Kidney (tissue), 14 donors: ENCODE data around the gene AP2A2. TPM values are rescaled to one million over a fixed set of nuclear protein-coding genes. Genes with fewer than 3 reads are reported as not detected.

ENCODE experiments used
- DNase-seq, 5 donors: peaks; one replicate each; pipeline ENCODE4 v3.0.0-alpha.2; 2013 to 2020
- FAIRE-seq: peaks from 2 replicates; lab custom pipeline; 2012; peaks lifted over from hg19 to GRCh38; lab: Jason Lieb, UNC
- H3K27ac ChIP-seq, 2 donors: one replicate each; pipeline ENCODE4 v1.7.0; 2013; ENCODE audit warnings: low read depth in 2 of 2, low read length in 2 of 2, inconsistent platforms in 1 of 2
- H3K27me3 ChIP-seq: one replicate; pipeline ENCODE4 v1.7.1; 2013; ENCODE audit warnings: low read length, inconsistent platforms; ENCODE audit not compliant: control insufficient read depth, insufficient read depth
- H3K36me3 ChIP-seq, 3 donors: one replicate each; pipeline versions ENCODE4 v1.7.0 to v1.7.1; 2013; ENCODE audit warnings: low read length in 3 of 3, control low read depth in 1 of 3, inconsistent platforms in 1 of 3; ENCODE audit not compliant: insufficient read depth in 3 of 3, control insufficient read depth in 2 of 3
- H3K4me1 ChIP-seq, 3 donors: one replicate each; pipeline versions ENCODE4 v1.7.0 to v1.7.1; 2013; ENCODE audit warnings: low read length in 3 of 3, inconsistent platforms in 1 of 3, low read depth in 1 of 3; ENCODE audit not compliant: control insufficient read depth in 2 of 3, insufficient read depth in 2 of 3
- H3K4me3 ChIP-seq, 3 donors: one replicate each; pipeline versions ENCODE4 v1.7.0 to v1.8.1; 2013; ENCODE audit warnings: low read length in 3 of 3, control low read depth in 1 of 3, inconsistent platforms in 1 of 3
- H3K9ac ChIP-seq, 3 donors: one replicate each; pipeline versions ENCODE4 v1.7.0 to v1.7.1; 2013; ENCODE audit warnings: low read length in 3 of 3, control low read depth in 1 of 3, inconsistent platforms in 1 of 3
- H3K9me3 ChIP-seq, 3 donors: one replicate each; pipeline versions ENCODE4 v1.7.0 to v1.7.1; 2013; ENCODE audit warnings: low read length in 3 of 3, control low read depth in 1 of 3, inconsistent platforms in 1 of 3; ENCODE audit not compliant: control insufficient read depth in 2 of 3, insufficient read depth in 1 of 3
- intact Hi-C: fragments of 100-400 bp; cut with DNase I; formaldehyde crosslinking; loops from one replicate; pipeline ENCODE4 v1.11.1; 2022
- polyA plus RNA-seq: library from polyadenylated mRNA; stranded (reverse); fragments of 350-450 nt; fragmentation: Illumina TruSeq; extraction: RNeasy Lipid Tissue Mini Kit (QIAGEN cat#74804); gene quantifications from one replicate; pipeline ENCODE4 v1.2.3, GENCODE V29; 2014; ENCODE audit warnings: low read depth, low replicate concordance; ENCODE audit not compliant: insufficient read depth
- total RNA-seq: library from RNA; stranded (reverse); fragmentation: NEBNext Ultra II Directional; extraction: Animal tissue kit (Norgen Biotek cat#: 25700); gene quantifications from one replicate; pipeline ENCODE4 v1.2.1, GENCODE V29; 2021
- TF ChIP-seq, protein P1 (sequence below): IDR thresholded peaks from 3 replicates; pipeline ENCODE4 v1.5.1; 2012; ENCODE audit warnings: mild to moderate bottlenecking, moderate library complexity, borderline replicate concordance; ENCODE audit not compliant: insufficient read depth; ENCODE audit errors: extremely low read depth
- donor health status: control.
- donor health status: control.
- donor health status: control.
- donor health status: control.
- donor health status: control.
- donor health status: DM: yes; HTN: yes; CAD: no.
- donor health status: Normal renal cell carcinoma (clear cell type).

Gene AP2A2
- total and polyA plus RNA-seq, 2 donors from 2014 or later: 76.5 to 144 TPM

DNA sequence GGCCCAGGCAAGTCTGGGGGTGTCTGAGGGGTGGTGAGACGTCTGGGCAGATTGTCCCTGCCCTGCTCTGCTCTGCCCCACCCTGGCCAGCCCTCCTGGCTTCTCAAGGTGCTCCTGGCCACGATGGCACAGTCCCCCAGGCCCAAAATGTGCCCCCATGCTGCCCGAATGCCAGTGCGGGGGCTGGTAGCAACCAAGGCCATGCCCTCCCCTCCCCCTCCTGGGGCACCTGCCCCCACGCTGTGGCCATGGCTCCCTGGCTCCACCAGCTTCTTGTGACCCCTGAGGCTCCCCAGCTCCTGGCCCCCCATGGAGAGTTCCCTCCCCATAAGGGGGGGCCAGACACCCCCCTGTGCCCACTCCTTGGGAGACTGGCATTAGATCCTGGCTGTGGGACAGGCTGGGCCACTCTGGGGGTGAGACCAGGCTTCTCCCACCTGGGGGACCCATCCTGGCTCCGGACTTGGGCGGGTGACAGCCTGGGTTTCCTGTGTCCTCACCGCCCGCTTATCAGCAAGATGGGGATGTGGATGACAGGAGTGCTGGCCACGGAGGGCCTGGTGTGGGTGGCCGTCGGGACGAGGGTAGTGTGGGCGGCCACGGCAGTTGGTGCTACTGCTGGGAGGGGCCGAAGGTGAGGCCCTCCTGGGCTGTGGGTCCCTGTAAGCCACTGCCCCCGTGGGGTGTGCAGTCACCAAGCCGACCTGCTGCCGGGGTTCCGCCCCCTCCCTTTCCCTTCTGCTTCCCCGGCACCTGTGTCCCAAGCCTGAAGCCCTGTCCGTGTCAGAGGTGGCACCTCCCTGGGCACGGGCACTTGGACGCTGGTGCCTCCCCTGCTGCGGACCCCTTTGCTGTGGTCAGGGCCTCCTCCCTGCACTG lies 126.7 kb downstream of the AP2A2 start:
- Histone ChIP-seq H3K36me3 (no peaks in the 10 kb centered on the region), H3K9ac (no peak overlapping the region), H3K27ac (no peak overlapping the region), H3K9me3 (no peaks in the 10 kb centered on the region), H3K4me3 (no peak overlapping the region), H3K27me3 (no peaks in the 10 kb centered on the region), H3K4me1 (peaks cover 0 to 2% (median 0%) of the 10 kb centered on the region in 3 donors)
- FAIRE-seq: no peak
- intact Hi-C loops: no loop called here
- TF ChIP-seq, protein P1, sequence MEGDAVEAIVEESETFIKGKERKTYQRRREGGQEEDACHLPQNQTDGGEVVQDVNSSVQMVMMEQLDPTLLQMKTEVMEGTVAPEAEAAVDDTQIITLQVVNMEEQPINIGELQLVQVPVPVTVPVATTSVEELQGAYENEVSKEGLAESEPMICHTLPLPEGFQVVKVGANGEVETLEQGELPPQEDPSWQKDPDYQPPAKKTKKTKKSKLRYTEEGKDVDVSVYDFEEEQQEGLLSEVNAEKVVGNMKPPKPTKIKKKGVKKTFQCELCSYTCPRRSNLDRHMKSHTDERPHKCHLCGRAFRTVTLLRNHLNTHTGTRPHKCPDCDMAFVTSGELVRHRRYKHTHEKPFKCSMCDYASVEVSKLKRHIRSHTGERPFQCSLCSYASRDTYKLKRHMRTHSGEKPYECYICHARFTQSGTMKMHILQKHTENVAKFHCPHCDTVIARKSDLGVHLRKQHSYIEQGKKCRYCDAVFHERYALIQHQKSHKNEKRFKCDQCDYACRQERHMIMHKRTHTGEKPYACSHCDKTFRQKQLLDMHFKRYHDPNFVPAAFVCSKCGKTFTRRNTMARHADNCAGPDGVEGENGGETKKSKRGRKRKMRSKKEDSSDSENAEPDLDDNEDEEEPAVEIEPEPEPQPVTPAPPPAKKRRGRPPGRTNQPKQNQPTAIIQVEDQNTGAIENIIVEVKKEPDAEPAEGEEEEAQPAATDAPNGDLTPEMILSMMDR: no peak
- DNase-seq: peak in 2 of 5 donors; percentile 57 to 73

DNA sequence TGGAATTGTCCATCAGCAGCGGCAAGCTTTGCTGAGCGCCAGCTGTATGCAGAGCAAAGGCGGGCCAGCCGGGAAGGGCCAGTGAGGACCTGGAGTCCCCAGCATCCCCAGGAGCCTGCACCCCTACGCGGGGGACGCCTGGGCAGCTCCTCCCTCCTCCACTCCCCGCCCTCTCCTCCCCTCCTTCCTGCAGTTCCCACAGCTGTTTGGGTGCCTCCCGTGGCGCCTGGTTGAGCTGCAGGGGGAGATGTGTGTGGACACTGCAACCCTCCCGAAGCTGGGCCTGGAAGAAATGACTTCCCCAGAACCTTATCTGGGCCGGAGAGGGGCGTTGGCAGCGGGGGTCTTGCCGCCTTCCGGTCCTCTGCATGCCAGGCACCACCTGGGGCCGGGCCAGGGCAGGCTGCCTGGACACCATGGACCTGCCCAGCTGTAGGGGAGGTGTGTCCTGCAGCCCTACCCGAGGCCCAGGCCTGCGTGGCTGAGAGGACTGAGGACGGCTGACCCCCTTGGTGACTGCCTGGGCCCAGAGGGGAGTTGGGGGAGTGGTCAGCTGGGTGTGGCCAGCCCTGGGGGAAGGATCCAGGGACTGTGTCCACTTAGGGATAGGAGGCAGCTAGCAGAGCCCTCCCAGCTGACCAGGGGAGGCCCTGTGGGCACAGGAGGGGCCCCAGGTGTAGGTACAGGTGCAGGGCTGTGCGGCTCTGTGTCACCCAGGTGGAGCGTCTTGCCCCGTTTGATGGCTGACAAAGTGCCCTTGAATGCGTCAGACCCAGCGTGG lies 127.6 kb downstream of the AP2A2 start:
- intact Hi-C loops: no loop called here
- Histone ChIP-seq H3K4me3 (no peak overlapping the region), H3K9ac (no peak overlapping the region), H3K27ac (no peak overlapping the region), H3K27me3 (no peaks in the 10 kb centered on the region), H3K9me3 (no peaks in the 10 kb centered on the region), H3K36me3 (no peaks in the 10 kb centered on the region), H3K4me1 (no peaks in the 10 kb centered on the region)
- TF ChIP-seq, protein P1: no peak
- DNase-seq (peak in 3 of 5 donors; percentile 40 to 72 (median 53)), FAIRE-seq (no peak)

DNA sequence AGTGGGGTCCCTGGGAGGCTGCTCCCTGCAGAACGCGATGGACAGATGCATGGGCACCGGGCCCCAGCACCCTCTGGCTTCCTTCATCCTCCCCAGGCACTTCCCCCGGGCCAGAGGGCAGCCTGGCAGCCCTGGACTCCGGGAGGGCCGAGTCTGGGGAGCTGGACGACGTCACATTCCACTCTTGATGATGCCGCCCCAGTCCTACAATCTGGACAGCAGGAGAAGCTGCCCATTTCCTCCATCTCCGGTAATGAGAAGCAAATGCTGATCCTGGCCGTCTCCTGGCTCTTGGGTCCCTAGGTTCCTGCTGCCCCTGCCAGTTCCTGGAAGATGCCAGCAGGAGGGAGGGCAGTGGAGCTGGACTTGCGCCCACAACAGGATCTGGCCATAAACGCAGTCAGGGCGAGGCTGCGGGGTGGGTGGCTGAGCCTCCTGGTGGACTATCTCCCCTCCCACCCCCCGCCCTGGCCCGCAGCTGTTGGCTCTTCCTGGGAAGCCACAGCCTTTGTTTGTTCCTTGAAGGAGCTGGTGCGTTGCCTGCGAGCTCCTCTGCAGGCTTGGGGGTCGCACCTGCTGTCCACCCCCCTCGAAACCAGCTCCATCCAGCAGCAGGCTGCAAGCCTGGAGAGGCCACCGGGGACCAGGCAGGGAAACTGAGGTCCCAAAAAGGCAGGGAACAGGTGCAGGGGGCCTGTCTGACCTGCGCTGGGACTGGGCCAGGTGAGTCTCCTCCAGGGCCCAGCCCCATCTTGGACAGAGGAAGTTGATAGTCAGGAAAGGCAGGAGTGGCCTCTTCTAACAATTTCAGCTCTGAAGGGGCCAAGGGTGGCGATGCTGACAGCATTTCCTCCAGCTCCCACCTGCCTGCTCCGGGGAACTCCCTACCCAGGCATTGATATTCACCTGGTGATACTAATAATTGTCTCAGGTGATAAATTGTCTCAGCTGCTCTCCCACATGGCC lies 128.8 kb downstream of the AP2A2 start:
- intact Hi-C loops: no loop called here
- Histone ChIP-seq H3K4me3 (no peak overlapping the region), H3K27me3 (no peaks in the 10 kb centered on the region), H3K4me1 (no peaks in the 10 kb centered on the region), H3K9me3 (no peaks in the 10 kb centered on the region), H3K9ac (no peak overlapping the region), H3K27ac (no peak overlapping the region), H3K36me3 (no peaks in the 10 kb centered on the region)
- TF ChIP-seq, protein P1: no peak
- FAIRE-seq (no peak), DNase-seq (peak in 1 of 5 donors; percentile 61)
